GM11168 (cell line): ENCODE results near the gene PPP1R3G.

Experiments
- in situ Hi-C: fragments of 300-500 bp; cut with MboI; formaldehyde crosslinking; loops from one replicate; pipeline ENCODE4 v1.12.0; 2022; ENCODE audit warnings: low sequenced_read_pairs; ENCODE audit not compliant: unreplicated experiment

The PPP1R3G gene

DNA sequence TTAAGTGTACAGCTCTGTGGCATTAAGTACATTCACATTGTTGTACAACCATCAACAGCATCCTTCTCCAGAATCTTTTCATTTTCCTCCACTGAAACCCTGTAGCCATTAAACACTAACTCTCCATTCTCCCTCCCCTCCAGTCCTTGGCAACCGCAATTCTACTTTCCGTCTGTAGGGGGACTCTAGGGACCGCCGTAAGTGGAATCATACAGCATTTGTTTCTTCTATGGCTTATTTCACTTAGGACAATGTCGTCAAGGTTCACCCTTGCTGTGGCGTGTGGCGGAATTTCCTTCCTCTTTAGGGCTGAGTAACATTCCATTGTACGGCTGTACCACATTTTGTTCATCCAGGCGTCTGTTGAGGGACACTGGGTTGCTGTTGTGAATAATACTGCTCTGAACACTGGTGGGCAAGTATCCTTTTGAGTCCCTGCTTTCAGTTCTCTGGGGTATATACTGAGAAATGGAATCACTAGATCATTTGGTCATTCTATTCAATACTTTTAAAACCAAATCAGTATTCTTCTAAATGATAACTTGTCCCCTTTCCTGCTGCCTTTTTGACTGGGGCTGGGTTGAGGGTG is 50.7 kb downstream of the PPP1R3G start:
- in situ Hi-C loops: loop anchor here (25.0 kb wide), 1 partner anchor 176 kb away; no protein-coding TSS in a partner anchor

DNA sequence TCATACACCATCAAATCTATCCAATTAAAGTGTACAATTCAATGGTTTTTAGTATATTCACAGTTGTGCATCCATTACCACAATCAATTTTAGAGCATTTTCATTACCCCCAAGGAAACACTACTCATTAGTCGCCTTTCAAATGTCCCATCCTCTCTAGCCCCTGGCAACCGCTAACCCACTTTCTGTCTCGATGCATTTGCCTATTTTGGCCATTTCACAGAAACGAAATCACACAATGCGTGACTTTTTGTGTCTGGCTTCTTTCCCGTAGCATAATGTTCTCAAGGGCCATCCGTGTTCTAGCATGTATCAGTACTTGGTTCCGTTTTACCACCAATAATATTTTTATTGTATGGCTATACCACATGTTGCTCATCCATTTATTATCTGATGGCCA is 51.7 kb downstream of the PPP1R3G start:
- in situ Hi-C loops: loop anchor here (25.0 kb wide), 1 partner anchor 175 kb away; no protein-coding TSS in a partner anchor
